ENCODE measurements around the gene ZNF208. TPM values are rescaled to one million over a fixed set of nuclear protein-coding genes. Genes with fewer than 3 reads are reported as not detected.
A peak's percentile ranks its signal among the peaks of the same experiment; 100 is the strongest.
"Not testable (repeated sequence)": the region's sequence is repeated elsewhere in the genome, so short reads cannot be mapped to it uniquely, and the experiment has no call there.

ZNF208 gene
- polyA plus RNA-seq, 2 of the 4 experiments (the other 2 are of a cell fraction), result not detected

DNA sequence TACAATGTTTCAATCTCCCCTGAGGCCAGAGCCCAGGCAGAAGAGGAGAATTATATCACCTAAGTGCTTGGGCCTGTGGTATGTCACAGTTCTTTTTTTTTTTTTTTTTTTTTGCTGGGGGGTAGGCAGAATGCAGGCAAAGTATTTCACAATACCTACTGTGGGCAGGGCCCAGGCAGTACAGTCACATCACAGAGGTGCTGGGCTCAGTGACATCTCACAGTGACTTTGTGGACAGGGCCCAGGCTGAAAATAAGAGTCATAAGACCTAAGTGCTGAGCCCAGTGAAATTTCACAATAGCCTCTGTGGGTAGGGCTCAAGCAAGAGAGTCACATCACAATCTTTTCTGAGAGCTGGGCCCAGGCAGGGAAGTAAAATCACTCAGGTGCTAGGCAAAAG is 15.9 kb upstream of the ZNF208 start:
- Histone ChIP-seq H3K4me2 (no peak overlapping the region), H3K4me3 (no peak overlapping the region), H3K4me1 (no peaks in the 10 kb centered on the region), H3K9me3 (peaks cover 30% of the 10 kb centered on the region), H3K27ac (no peak overlapping the region)
- ATAC-seq (no peak), DNase-seq (ENCODE audit: low read depth in 1 of 2, low spot score in 1 of 2) (no peak), FAIRE-seq (no peak)
- ChIA-PET CTCF (no interaction called here), POLR2A (no interaction called here)
- TF ChIP-seq, protein P1, sequence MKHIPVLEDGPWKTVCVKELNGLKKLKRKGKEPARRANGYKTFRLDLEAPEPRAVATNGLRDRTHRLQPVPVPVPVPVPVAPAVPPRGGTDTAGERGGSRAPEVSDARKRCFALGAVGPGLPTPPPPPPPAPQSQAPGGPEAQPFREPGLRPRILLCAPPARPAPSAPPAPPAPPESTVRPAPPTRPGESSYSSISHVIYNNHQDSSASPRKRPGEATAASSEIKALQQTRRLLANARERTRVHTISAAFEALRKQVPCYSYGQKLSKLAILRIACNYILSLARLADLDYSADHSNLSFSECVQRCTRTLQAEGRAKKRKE (CRISPR knock-in tag; IDR thresholded peaks at IDR 0.05; ENCODE audit: low read depth), result no peak
- TF ChIP-seq ELK1 (IDR thresholded peaks at IDR 0.05; ENCODE audit: low read depth, low read length), result no peak

- DNase-seq (ENCODE audit: low read depth in 1 of 2, low spot score in 1 of 2); FAIRE-seq; H3K27ac ChIP-seq; ATAC-seq; H3K4me1 ChIP-seq; POLR2A ChIA-PET; H3K4me2 ChIP-seq; H3K4me3 ChIP-seq; CTCF ChIA-PET: not testable (repeated sequence)
- 24% methylated on average over 1 of the region's 1 CpG for whole genome bisulfite sequencing (ENCODE audit: missing lambda C conversion rate)
- peaks cover 29% of the 10 kb centered on the region for H3K9me3 ChIP-seq
Measured at GRCh38 chr19:22025539-22025938, 14.8 kb upstream of the ZNF208 start.

- DNase-seq (ENCODE audit: low read depth in 1 of 2, low spot score in 1 of 2) (no peak), ATAC-seq (no peak), FAIRE-seq (no peak)
- Histone ChIP-seq H3K4me2 (no peak overlapping the region), H3K4me1 (no peaks in the 10 kb centered on the region), H3K27ac (no peak overlapping the region), H3K4me3 (no peak overlapping the region), H3K9me3 (peaks cover 73% of the 10 kb centered on the region)
- ChIA-PET POLR2A (no interaction called here), CTCF (no interaction called here)
- WGBS (ENCODE audit: missing lambda C conversion rate), result 2% methylated on average over 1 of the region's 1 CpG
- TF ChIP-seq BHLHE40 (IDR thresholded peaks at IDR 0.05; ENCODE audit: low read depth, low read length), result no peak
Measured at GRCh38 chr19:21970466-21970865, 40.3 kb downstream of the ZNF208 start.

- CTCF ChIA-PET, result no interaction called here
- Histone ChIP-seq H3K27ac (no peak overlapping the region), H3K4me1 (no peaks in the 10 kb centered on the region), H3K9me3 (peaks cover 40% of the 10 kb centered on the region), H3K4me2 (no peak overlapping the region), H3K4me3 (no peak overlapping the region)
- DNase-seq (ENCODE audit: low read depth in 1 of 2, low spot score in 1 of 2) (peak in 1 of 2 experiments; percentile 6), FAIRE-seq (no peak), ATAC-seq (no peak)
- 13% methylated on average over 8 of the region's 8 CpGs for WGBS (ENCODE audit: missing lambda C conversion rate)
- POLR2A ChIA-PET, result no interaction called here
- no peak for TF ChIP-seq KDM1A (IDR thresholded peaks at IDR 0.05; ENCODE audit: low read depth)
- no peak for TF ChIP-seq NPAS2 (CRISPR knock-in tag; IDR thresholded peaks at IDR 0.05; ENCODE audit: borderline replicate concordance)
- TF ChIP-seq SMC3 (IDR thresholded peaks at IDR 0.05), result no peak
- no peak for TF ChIP-seq RFX5 (IDR thresholded peaks at IDR 0.05)
- no peak for TF ChIP-seq RNF2 (IDR thresholded peaks at IDR 0.05; ENCODE audit: borderline replicate concordance, low read depth)
- TF ChIP-seq GATA3 (IDR thresholded peaks at IDR 0.05; ENCODE audit: borderline replicate concordance), result no peak
- TF ChIP-seq FOSB (CRISPR knock-in tag; IDR thresholded peaks at IDR 0.05), result no peak
- TF ChIP-seq, protein P2, sequence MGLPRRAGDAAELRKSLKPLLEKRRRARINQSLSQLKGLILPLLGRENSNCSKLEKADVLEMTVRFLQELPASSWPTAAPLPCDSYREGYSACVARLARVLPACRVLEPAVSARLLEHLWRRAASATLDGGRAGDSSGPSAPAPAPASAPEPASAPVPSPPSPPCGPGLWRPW (IDR thresholded peaks at IDR 0.05), result no peak
- TF ChIP-seq FOSL2 (IDR thresholded peaks at IDR 0.05), result no peak
- no peak for TF ChIP-seq FOSL2 (CRISPR knock-in tag; IDR thresholded peaks at IDR 0.05)
- TF ChIP-seq HEYL (CRISPR knock-in tag; IDR thresholded peaks at IDR 0.05), result no peak
- no peak for TF ChIP-seq KDM5A (IDR thresholded peaks at IDR 0.05)
- no peak for TF ChIP-seq HOXB13 (CRISPR knock-in tag; IDR thresholded peaks at IDR 0.05; ENCODE audit: low read depth)
- no peak for TF ChIP-seq JUNB (IDR thresholded peaks at IDR 0.05)
- TF ChIP-seq RAD21 (conservative IDR thresholded peaks at IDR 0.05 in 1 of 2, IDR thresholded peaks at IDR 0.05 in 1 of 2), result no peak
- no peak for TF ChIP-seq EHMT2 (IDR thresholded peaks at IDR 0.05; ENCODE audit: low read depth)
Measured at GRCh38 chr19:21947775-21948174, 63.0 kb downstream of the ZNF208 start.

Measured in A549 (cell line).